Measurements from ENCODE around the gene AP3B1. TPM values are rescaled to one million over a fixed set of nuclear protein-coding genes. Genes with fewer than 3 reads are reported as not detected.
A peak's percentile ranks its signal among the peaks of the same experiment; 100 is the strongest.

AP3B1 gene
- total RNA-seq, 1 donor from 2014 or later = 14.3 TPM

GRCh38 chr5:78162253-78162862 lies 132.1 kb downstream of the AP3B1 start:
- DNase-seq = no peak
- no peak overlapping the region for H3K4me3 Mint-ChIP-seq (ENCODE audit: unreplicated experiment)
- no peaks in the 10 kb centered on the region for H3K36me3 Mint-ChIP-seq (ENCODE audit: unreplicated experiment)
- H3K27me3 Mint-ChIP-seq (ENCODE audit: unreplicated experiment) = no peaks in the 10 kb centered on the region
- no peak overlapping the region for H3K27ac Mint-ChIP-seq (ENCODE audit: unreplicated experiment)
- no peaks in the 10 kb centered on the region for H3K9me3 Mint-ChIP-seq (ENCODE audit: unreplicated experiment)
- peak; percentile 74 for TF ChIP-seq CTCF (IDR thresholded peaks at IDR 0.05; ENCODE audit: partially characterized antibody, unreplicated experiment)
- no peaks in the 10 kb centered on the region for H3K4me1 Mint-ChIP-seq (ENCODE audit: low read depth, unreplicated experiment)

- Mint-ChIP-seq H3K9me3 (ENCODE audit: unreplicated experiment) (no peaks in the 10 kb centered on the region), H3K27ac (ENCODE audit: unreplicated experiment) (no peak overlapping the region), H3K36me3 (ENCODE audit: unreplicated experiment) (peaks cover 12% of the 10 kb centered on the region), H3K4me3 (ENCODE audit: unreplicated experiment) (no peak overlapping the region), H3K4me1 (ENCODE audit: low read depth, unreplicated experiment) (no peaks in the 10 kb centered on the region), H3K27me3 (ENCODE audit: unreplicated experiment) (no peaks in the 10 kb centered on the region)
- TF ChIP-seq CTCF (IDR thresholded peaks at IDR 0.05; ENCODE audit: partially characterized antibody, unreplicated experiment) = no peak
- no peak for DNase-seq
These were observed 137.5 kb downstream of the AP3B1 start for GRCh38 chr5:78157001-78157400.

GRCh38 chr5:78151594-78152271 lies 142.8 kb downstream of the AP3B1 start:
- Mint-ChIP-seq H3K36me3 (ENCODE audit: unreplicated experiment) (peaks cover 12% of the 10 kb centered on the region), H3K4me1 (ENCODE audit: low read depth, unreplicated experiment) (no peaks in the 10 kb centered on the region), H3K27ac (ENCODE audit: unreplicated experiment) (no peak overlapping the region), H3K4me3 (ENCODE audit: unreplicated experiment) (no peak overlapping the region), H3K27me3 (ENCODE audit: unreplicated experiment) (no peaks in the 10 kb centered on the region), H3K9me3 (ENCODE audit: unreplicated experiment) (no peaks in the 10 kb centered on the region)
- no peak for DNase-seq
- TF ChIP-seq CTCF (IDR thresholded peaks at IDR 0.05; ENCODE audit: partially characterized antibody, unreplicated experiment) = no peak

- no peaks in the 10 kb centered on the region for H3K9me3 Mint-ChIP-seq (ENCODE audit: unreplicated experiment)
- no peak overlapping the region for H3K27ac Mint-ChIP-seq (ENCODE audit: unreplicated experiment)
- H3K4me3 Mint-ChIP-seq (ENCODE audit: unreplicated experiment) = no peak overlapping the region
- no peak for TF ChIP-seq CTCF (IDR thresholded peaks at IDR 0.05; ENCODE audit: partially characterized antibody, unreplicated experiment)
- no peak for DNase-seq
- no peaks in the 10 kb centered on the region for H3K36me3 Mint-ChIP-seq (ENCODE audit: unreplicated experiment)
- H3K4me1 Mint-ChIP-seq (ENCODE audit: low read depth, unreplicated experiment) = peaks cover 2% of the 10 kb centered on the region
- H3K27me3 Mint-ChIP-seq (ENCODE audit: unreplicated experiment) = no peaks in the 10 kb centered on the region
These were observed 157.2 kb downstream of the AP3B1 start for GRCh38 chr5:78137290-78137689.

GRCh38 chr5:78133423-78133822 lies 161.1 kb downstream of the AP3B1 start:
- no peak overlapping the region for H3K4me3 Mint-ChIP-seq (ENCODE audit: unreplicated experiment)
- DNase-seq = no peak
- H3K4me1 Mint-ChIP-seq (ENCODE audit: low read depth, unreplicated experiment) = peaks cover 4% of the 10 kb centered on the region
- no peak for TF ChIP-seq CTCF (IDR thresholded peaks at IDR 0.05; ENCODE audit: partially characterized antibody, unreplicated experiment)
- no peaks in the 10 kb centered on the region for H3K36me3 Mint-ChIP-seq (ENCODE audit: unreplicated experiment)
- H3K27me3 Mint-ChIP-seq (ENCODE audit: unreplicated experiment) = no peaks in the 10 kb centered on the region
- H3K27ac Mint-ChIP-seq (ENCODE audit: unreplicated experiment) = no peak overlapping the region
- H3K9me3 Mint-ChIP-seq (ENCODE audit: unreplicated experiment) = no peaks in the 10 kb centered on the region

All from glutamatergic neuron (in vitro differentiated cells).